Stimulated activated CD8-positive, alpha-beta memory T cell treated with anti-CD3 and anti-CD28 coated beads, Interleukin-4, amount 100 ng/mL, for 4 hours (primary cell): ENCODE results near the gene C11orf24.
"Not testable (repeated sequence)": the region's sequence is repeated elsewhere in the genome, so short reads cannot be mapped to it uniquely, and the experiment has no call there.

Experiments
- DNase-seq, 2 donors: peaks; one replicate each; pipeline ENCODE4 v3.0.0-alpha.2; 2020; ENCODE audit warnings: low read depth in 2 of 2, low spot score in 1 of 2

C11orf24 gene

DNA sequence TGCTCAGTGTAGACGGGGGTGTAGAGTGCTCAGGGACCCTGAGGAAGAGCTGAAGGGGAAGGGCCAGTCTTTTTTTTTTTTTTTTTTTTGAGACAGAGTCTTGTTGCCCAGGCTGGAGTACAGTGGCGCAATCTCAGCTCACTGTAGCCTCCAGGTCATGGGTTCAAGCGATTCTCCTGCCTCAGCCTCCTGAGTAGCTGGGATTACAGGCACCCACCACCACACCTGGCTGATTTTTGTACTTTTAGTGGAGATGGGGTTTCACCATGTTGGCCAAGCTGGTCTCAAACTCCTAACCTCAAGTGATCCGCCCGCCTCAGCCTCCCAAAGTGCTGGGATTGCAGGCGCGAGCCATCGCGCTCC is 27.7 kb upstream of the C11orf24 start:
- not testable (repeated sequence) for DNase-seq

DNA sequence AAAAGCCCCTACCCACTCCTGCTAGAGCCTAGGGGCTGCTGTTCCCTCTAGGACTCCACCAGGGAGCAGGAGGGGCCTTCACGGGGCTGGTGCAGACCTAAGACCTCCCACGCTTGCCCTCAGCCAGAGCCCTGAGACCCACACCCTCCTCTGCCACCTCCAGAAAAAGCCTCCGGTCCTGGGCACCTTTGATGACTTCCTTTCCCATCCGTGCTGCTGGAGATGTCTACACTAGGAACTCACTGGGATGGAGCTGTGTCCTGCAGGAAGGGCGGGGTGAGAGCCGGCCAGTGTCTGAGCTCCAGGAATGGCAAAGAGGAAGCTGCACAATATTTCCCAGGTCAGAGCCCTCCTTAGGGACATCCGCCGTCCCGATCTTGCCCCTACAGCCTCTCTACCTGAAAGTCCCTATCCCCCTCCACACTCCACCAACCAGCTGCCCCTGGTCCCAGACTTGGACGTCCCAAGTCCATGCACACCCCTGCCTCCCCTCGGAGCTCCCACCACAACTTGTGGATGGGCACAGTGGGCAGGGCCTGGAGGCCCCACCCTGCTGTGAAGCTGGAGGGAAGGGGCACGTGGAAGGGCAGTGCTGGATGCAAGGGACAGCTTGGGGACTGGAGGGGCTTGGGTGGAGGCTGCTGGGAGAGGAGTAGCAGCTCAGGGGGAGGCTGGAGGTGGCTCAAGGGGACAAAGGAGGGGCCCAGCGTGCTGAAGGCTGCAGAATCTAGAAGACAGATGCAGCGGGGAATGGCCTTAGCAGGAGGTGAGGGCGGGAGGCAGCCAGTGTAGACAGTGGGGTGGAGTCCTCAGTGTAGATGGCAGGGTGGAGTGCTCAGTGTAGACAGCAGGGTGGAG is 27.1 kb upstream of the C11orf24 start:
- DNase-seq = no peak

DNA sequence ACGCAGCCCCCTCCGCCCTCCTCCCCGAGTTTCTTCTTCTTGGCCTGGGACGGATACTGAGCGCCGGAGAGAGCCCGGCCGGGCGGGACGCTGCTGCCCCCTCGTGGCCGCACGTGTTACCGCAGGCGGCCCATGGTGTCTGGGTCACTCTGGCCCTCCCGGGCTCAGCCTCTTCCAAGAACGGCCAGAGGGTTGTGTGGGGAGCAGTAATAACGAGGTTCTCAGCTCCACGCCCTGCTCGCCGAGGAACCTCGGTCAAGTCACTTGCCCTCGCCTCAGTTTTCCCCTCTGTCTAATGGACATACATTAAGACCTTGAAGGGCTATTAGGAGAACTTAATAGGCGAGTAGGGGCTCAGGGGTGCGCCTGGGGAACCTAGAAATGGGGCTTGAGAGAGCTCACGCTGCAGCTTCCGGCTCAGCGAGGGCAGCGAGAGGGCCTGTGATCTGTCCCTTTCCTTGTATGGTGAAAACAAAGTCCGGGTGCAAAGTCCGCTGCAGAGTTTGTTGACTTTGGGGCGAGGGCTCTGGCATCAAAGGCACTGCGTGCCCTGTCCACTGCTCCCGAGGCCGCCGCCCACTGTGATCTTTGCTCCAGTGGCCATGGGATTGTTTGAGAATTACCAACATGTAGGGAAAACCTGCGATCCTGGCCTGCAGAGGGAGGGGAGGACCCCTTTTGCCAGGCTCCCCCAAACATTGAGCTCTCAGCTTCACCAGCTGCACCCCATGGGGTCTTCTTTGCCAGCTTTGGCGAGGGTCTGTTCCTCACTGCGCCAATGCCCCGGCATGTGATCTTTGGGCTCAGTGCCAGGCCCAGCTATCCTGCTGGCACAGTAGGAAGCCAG is 26.3 kb upstream of the C11orf24 start:
- peak; percentile 38 to 42 for DNase-seq

DNA sequence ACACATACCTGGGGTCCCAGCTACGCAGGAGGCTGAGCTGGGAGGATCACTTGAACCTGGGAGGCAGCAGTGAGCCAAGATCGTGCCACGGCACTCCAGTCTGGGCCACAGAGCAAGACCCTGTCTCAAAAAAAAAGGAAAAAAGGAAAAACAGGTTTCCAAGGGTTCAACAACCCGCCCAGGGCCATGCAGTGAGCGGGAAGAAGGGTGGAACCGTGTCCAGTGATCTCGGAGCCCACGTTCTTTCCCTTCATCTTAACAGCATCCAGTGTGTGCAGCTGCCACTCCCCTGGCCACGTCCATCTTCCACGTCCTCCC is 25.7 kb upstream of the C11orf24 start:
- DNase-seq = no peak

DNA sequence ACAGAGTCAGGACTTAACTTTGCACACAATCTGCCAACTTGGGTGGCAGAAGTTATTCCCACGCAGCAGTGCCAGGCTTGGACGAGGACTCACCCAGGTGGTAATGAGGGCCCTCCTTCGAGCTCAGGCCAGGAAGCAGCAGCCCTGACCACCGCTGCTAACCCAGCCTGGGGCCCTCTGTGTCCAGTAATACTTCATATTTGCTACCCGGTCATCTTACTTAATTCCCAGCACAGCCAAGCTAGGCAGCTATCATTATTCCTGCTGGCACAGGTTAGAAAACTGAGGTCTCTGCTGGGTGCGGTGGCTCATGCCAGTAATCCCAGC is 25.2 kb upstream of the C11orf24 start:
- DNase-seq = no peak

DNA sequence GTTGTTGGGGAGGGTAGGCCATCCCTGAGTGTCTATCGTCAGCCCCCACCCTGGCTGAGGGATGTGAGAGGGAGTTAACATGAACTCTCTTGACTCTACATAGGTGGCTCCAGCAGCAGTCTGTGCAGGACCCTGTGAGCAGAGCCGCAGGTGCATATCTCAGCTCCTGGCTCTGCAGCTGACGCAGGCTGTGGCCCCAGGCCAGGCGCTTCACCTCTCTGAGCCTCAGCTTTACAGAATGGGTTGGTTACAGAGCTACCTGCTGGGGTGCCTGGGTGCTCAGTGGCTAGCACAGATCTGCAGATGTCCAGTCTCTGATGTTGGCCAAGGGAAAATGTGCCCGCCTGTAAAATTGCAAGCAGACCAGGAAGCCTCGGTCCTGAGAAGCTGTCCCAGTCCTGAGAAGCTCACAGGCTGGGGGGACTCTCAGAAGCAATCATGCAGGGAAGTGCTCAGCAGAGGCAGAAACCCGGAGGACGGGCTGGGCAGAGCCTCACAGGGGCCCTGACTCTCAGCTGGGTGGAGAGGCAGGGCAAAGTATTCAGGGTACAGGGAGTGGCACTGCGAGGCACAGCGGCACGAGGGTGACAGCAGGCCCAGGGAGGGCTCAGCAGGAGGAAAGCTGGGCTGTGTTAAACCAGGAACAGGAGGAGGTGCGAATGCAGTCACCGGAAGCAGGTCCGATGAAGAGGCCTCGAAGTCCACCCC is 24.7 kb upstream of the C11orf24 start:
- no peak for DNase-seq

DNA sequence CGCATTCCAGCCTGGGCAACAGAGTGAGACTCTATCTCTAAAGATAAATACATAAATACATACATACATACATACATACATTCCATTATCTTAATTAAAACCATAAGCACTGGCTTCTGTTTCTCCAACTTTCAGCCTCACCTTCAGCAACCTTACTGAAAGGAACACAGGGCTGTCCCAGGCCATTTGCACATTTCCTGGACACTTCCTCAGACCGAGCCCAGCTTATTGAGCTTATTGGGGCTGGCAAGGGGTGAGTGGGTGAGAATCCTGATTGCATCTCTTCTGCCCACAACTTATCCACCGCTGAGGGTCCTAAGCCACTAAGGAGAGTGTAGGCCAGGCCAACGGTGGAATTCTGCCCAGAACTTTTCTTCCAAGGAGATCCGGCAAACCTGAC is 24.2 kb upstream of the C11orf24 start:
- no peak for DNase-seq

DNA sequence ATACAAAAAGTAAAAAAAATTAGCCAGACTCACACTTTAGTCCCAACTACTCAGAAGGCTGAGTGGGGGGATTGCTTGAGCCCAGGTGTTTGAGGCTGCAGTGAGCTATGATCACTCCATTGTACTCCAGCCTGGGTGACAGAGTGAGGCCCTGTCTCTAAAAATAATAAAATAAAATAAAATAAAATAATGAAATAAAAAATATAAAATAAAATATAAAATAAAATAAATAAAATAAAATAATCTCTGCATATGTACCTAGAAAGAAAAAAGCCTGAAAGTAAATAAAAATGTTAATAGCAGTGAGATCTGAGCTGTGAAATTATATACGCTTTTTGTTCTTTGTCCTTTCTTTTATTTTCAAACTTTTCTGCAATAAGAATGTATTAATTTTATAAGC is 23.5 kb upstream of the C11orf24 start:
- no peak for DNase-seq

DNA sequence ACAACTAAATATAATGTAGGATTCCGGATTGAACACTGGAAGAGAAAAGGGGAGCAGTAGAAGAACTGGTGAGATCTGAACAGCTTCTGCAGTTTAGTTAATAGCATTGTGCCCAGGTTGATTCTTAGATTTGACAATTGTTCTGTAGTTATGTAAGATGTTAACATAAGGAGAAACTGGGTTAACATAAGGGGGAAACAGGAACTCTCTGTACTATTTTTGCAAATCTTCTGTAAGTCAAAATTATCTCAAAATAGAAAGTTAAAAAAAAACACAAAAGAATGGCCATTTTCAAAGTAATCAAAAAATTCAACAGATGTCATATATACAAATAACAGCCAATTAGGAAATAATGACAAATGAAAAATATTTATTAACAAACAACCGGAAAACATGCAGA is 21.9 kb upstream of the C11orf24 start:
- no peak for DNase-seq

DNA sequence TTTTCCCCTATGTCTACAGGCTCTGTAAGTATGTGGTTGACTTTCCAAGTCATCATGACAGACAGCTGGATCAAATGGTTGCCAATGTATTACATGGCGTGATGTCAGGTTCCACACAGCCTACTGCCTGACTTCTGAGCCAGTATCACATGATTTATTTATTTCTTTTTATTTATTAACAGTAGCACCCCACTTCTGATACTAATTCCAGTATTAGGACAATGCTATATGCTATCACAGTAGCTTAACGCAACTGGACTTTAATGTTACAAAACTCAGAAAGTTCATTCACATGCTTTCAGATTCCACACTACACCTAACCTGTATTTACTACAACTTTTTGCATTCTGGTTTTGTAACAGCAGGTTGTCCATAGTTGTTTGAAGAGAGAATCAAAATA is 17.7 kb upstream of the C11orf24 start:
- no peak for DNase-seq

DNA sequence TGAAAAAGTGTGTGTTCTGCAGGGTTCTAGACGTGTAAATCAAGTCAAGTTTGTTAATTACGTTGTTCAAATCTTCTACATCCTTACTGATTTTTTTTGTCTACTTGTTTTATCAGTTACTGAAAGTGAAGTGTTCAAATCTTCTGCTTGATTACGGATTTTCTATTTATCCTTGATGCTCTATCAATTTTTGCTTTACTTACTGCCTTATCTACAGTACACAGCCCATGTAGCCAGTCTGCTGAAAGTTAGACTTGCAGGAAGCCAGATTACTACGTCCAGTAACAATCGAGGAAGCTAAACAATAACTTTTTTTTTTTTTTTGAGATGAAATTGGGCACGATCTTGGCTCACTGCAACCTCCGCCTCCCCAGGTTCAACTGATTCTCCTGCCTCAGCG is 15.6 kb upstream of the C11orf24 start:
- DNase-seq = no peak

DNA sequence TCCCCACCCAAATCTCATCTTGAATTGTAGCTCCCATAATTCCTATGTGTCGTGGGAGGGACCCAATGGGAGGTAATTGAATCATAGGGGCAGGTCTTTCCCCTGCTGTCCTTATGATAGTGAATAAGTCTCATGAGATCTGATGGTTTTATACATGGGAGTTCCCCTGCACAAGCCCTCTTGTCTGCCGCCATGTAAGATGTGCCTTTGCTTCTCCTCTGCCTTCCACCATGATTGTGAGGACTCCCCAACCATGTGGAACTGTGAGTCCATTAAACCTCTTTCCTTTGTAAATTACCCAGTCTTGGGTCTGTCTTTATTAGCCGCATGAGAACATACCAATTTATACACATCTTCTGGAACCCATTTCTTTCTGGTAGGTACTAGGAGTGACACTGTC is 12.8 kb upstream of the C11orf24 start:
- not testable (repeated sequence) for DNase-seq

DNA sequence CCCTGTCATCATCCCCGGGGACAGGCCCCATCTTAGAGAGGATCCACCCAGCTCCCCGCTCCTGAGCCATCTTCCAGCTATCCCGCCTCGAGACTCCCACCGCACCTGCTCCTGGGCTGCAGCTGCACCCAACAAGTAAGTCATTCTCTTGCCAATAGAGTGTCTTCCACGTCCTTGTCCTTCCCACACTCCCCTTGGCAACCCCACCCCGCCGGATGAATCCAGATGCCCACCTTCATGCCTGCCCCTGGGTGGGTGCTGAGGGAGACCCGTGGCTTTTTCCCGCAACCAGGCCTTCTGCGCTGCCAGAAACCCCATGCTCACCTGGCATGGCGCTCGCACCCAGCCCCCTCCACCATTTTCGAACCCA is 11.1 kb upstream of the C11orf24 start:
- DNase-seq = no peak

DNA sequence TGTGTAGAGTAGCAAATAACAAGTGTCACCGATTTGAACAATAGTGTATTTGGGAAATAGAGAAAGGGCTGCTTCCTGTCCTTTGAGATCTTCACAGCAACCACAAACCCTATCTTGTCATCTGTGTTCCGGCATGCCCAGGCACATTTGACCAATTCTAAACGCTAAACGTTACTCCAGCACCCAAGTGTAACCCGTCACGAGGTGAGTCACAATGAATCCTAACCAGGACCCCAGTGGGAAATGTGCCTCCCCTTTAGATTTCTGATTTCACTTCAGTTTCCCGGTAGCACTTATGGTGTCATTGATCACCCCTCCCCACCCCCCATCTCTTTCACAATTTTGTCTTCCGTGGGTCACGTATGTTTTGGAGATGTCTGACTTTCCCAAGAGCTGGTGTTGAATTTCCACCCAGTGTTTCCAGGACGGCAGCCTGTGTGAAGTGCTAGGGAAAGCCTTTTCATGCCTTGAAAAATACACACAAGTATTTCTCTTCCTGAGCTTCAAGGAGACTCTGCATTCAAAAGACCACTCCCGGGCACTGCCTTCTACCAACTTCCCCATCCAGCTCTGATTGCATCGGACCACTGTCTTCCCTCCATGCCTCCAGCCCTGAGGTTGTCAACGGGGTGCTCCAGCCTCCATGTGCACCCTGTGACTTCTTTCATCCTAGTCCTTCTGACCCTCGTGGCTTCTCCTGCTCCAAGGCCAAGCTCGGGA is 10.5 kb upstream of the C11orf24 start:
- DNase-seq = no peak

DNA sequence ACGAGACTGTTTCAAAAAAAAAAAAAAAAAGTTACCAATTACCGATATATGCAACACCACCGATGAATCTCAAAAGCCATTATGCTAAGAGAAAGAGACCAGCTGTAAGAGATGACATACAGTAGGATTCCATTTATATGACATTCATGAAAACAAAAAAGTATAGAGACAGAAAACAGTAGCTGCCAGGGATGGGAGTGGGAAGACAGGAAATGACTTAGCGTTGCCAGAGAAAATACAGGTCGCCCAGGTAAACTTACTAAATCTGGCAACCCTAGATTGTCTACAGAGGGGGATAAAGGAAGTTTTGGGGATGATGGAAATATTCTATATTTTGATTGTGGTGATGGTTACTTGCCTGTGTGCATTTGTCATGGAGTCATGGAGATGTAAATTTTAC is 7.9 kb upstream of the C11orf24 start:
- no peak for DNase-seq

DNA sequence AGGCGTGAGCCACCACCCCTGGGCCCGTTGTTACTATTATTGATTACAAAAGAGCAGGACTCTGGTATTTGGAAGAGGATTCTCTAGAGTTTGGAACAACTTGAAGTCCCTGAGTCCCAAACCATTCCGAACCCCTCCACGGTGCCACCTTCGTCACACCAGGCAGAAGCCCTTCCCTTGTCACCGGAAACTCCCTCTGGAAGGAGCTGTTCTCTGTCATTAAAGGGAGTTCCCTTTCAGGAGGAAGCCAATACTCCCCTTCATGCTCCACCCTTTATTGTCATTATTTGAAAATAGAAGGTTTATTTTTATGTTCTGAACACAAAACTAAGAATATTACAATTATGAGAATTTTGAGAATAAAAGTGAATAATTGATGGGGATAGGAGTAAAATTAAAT is 5.1 kb upstream of the C11orf24 start:
- DNase-seq = no peak

DNA sequence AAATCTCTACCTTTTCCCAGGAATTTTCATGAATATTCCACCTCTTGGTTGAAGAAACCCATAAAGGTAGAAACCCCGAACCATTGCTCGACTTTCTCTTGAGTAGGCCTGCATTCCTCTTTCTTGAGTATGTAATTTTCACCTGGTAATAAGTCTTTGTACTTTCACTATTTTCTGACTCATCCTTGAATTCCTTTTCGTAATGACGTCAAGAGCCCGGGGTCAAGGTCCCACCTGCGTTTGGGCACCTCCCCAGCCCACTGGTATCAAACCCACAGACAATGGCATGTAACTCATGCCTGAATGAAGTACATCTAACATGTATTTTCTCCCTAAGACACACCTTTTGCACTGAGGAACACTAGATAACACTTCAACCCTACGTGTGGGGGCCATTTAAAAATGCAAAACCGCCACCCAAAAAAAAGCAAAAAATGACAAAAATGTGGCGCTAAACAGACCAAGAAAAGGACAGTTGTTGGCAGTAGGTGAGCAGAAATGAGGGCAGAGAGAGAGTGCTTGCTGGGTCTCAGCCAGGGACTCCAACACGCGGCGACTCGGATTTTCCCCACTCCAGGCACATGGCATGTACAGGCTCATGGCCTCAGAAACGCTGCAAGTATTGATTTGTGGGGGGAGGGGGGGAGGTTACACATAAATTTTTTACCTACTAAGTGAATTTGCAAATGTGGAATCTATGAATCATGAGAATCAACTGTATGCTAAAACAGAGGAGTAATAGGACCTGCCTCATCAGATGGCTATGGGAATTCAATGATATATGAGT is 4.1 kb upstream of the C11orf24 start:
- DNase-seq = no peak

DNA sequence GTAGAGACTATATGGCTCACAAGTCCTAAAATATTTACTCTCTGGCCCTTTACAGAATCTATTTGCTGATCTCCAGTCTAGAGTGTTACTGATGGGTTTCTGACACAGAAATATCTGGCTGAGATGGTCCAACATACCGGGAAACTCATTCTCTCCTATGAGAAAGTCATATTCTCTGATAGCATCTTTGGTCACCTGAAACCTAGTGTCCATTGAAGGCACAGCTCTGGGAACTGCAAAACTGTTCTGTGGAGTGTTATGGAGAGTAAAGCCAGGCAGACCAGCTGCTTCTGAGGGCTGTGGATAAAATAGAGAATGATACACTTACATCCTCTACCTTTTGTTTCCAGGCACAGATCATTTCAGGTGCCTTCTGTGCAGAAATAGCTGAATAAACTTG is 2.5 kb upstream of the C11orf24 start:
- DNase-seq = no peak

DNA sequence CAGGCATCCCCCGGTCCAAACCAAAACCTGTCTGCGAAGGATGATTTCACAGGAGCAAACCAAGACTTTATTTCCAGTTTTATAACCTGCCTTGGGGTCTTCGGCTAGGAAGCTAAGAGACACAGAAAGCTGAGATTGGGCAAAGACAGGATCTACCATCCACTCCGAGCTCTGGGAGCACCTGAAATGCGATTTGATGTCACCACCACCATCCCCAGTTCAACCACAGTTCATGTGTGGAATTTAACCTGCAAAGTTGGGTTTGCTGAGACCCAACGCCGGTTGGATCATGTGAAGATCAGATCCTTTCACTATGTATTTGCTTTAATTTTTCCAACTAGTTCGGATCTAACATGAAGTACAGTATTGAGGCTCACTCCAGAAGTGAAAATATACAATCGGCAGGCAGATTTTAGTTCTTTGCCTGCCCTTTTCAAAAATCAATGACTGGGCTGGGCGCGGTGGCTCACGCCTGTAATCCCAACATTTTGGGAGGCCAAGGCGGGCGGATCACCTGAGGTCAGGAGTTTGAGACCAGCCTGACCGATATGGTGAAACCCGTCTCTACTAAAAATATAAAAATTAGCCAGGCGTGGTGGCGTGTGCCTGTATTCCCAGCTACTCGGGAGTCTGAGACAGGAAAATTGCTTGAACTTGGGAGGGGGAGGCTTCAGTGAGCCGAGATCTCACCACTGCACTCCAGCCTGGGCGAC is 1.4 kb upstream of the C11orf24 start:
- DNase-seq = no peak
